DOHH2 (cell line): ENCODE measurements around the gene ZNF467.

Source experiments
- EZH2phosphoT487 ChIP-seq: fragments of 200-600 bp; sonication (generic); IDR thresholded peaks from 2 replicates; pipeline ENCODE4 v1.6.1; 2017; ENCODE audit warnings: borderline replicate concordance, mild to moderate bottlenecking, antibody characterized with exemption, low read length, moderate library complexity, mixed read lengths
- TF ChIP-seq, protein P1 (sequence below): fragments of 200-600 bp; sonication (generic); IDR thresholded peaks from one replicate; pipeline ENCODE4 v1.5.1; 2014; ENCODE audit warnings: antibody characterized with exemption, mild to moderate bottlenecking, low read depth, low read length; ENCODE audit not compliant: poor library complexity, severe bottlenecking

DNA sequence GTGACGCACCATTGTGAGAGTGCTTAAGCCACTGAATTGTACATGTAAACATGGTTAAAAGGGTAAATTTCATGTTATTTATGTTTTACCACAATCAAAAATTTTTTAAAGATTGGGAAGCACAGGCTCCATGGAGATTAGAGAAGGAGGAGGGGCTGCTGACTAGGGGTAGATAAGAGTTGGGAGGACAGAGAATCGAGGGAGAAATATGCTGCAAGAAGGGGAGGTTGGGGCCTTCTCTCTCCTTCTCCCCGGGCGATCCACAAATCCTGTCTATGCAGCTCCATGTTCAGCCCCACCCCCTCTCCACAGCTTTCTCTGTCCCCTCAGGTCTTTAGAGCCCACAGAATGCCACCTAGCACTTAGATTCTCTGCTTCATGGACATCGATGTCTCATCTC, 12.1 kb downstream of the ZNF467 start:
- TF ChIP-seq, protein P1, sequence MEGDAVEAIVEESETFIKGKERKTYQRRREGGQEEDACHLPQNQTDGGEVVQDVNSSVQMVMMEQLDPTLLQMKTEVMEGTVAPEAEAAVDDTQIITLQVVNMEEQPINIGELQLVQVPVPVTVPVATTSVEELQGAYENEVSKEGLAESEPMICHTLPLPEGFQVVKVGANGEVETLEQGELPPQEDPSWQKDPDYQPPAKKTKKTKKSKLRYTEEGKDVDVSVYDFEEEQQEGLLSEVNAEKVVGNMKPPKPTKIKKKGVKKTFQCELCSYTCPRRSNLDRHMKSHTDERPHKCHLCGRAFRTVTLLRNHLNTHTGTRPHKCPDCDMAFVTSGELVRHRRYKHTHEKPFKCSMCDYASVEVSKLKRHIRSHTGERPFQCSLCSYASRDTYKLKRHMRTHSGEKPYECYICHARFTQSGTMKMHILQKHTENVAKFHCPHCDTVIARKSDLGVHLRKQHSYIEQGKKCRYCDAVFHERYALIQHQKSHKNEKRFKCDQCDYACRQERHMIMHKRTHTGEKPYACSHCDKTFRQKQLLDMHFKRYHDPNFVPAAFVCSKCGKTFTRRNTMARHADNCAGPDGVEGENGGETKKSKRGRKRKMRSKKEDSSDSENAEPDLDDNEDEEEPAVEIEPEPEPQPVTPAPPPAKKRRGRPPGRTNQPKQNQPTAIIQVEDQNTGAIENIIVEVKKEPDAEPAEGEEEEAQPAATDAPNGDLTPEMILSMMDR: no peak
- TF ChIP-seq EZH2phosphoT487: no peak
